Vagina (tissue), 2 donors: Measurements from ENCODE around the gene CCDC102B.

Source experiments
- POLR2A ChIP-seq, 2 donors: fragments of 450-650 bp; IDR thresholded peaks; one replicate each; pipeline ENCODE4 v1.6.1; 2017; ENCODE audit warnings: antibody characterized with exemption in 2 of 2, mild to moderate bottlenecking in 2 of 2, moderate library complexity in 2 of 2
- POLR2AphosphoS5 ChIP-seq, 2 donors: sonication (generic); formaldehyde crosslinking; IDR thresholded peaks; one replicate each; pipeline ENCODE4 v1.9.0; 2017; ENCODE audit warnings: antibody characterized with exemption in 2 of 2, mild to moderate bottlenecking in 2 of 2, low read depth in 1 of 2; ENCODE audit not compliant: insufficient read depth in 1 of 2
- TF ChIP-seq, protein P1 (sequence below), 3 experiments: fragments of 450-650 bp in 2 of 3; fragments of 200-600 bp in 1 of 3; sonication (generic) in 1 of 3; IDR thresholded peaks; one replicate each; pipeline ENCODE4 v1.5.1; 2017 to 2019; ENCODE audit warnings: antibody characterized with exemption in 3 of 3, mild to moderate bottlenecking in 2 of 3, moderate library complexity in 2 of 3

DNA sequence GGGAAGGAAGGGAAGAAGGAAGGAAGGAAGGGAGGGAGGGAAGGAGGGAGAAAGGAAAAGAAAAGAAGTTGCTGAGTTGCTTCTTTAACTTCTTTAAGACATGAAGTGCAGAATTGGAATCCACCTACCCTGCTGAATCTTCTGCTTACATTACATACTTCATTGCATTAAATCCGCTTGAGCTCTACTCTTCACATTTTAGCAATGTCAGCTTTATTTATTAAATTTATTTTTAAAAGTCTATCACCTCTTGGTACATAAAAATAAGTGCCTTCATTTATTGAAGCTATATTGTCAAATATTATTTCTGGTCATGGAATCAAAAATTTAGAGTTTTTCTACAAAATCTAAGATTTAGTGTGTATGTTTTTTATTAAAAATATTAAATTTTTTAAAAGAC, 284.6 kb downstream of the CCDC102B start:
- TF ChIP-seq POLR2A (IDR thresholded peaks at IDR 0.05) (no peak), POLR2AphosphoS5 (IDR thresholded peaks at IDR 0.05; ENCODE audit: insufficient read depth in 1 of 2, low read depth in 1 of 2) (no peak)
- TF ChIP-seq, protein P1, sequence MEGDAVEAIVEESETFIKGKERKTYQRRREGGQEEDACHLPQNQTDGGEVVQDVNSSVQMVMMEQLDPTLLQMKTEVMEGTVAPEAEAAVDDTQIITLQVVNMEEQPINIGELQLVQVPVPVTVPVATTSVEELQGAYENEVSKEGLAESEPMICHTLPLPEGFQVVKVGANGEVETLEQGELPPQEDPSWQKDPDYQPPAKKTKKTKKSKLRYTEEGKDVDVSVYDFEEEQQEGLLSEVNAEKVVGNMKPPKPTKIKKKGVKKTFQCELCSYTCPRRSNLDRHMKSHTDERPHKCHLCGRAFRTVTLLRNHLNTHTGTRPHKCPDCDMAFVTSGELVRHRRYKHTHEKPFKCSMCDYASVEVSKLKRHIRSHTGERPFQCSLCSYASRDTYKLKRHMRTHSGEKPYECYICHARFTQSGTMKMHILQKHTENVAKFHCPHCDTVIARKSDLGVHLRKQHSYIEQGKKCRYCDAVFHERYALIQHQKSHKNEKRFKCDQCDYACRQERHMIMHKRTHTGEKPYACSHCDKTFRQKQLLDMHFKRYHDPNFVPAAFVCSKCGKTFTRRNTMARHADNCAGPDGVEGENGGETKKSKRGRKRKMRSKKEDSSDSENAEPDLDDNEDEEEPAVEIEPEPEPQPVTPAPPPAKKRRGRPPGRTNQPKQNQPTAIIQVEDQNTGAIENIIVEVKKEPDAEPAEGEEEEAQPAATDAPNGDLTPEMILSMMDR (IDR thresholded peaks at IDR 0.05) = no peak
